SK-N-SH (cell line): Measurements from ENCODE around the gene ZNF32.

ENCODE experiments used
- NFIC ChIP-seq: IDR thresholded peaks from 2 replicates; pipeline ENCODE4 v1.4.0; 2012; ENCODE audit warnings: borderline replicate concordance
- POLR2AphosphoS5 ChIP-seq: IDR thresholded peaks from 2 replicates; pipeline ENCODE4 v1.6.1; 2012; ENCODE audit warnings: low read depth, low read length
- RAD21 ChIP-seq: IDR thresholded peaks from 2 replicates; pipeline ENCODE4 v1.6.1; 2012; ENCODE audit warnings: mild to moderate bottlenecking, low read length
- RFX5 ChIP-seq: IDR thresholded peaks from 2 replicates; pipeline ENCODE4 v1.6.1; 2012; ENCODE audit warnings: mild to moderate bottlenecking, improper control_type of control experiment, low read length
- YY1 ChIP-seq: IDR thresholded peaks from 2 replicates; pipeline ENCODE4 v1.4.0; 2012; ENCODE audit warnings: low read depth, mild to moderate bottlenecking
- TF ChIP-seq, protein P1 (sequence below): fragments of 200-600 bp; sonication (generic); IDR thresholded peaks from 2 replicates; pipeline ENCODE4 v1.6.1; 2017; ENCODE audit warnings: antibody characterized with exemption, mild to moderate bottlenecking, moderate library complexity
- TF ChIP-seq, protein P2 (sequence below): IDR thresholded peaks from 2 replicates; pipeline ENCODE4 v1.4.0; 2012; ENCODE audit warnings: low read depth, borderline replicate concordance
- TF ChIP-seq, protein P3 (sequence below): IDR thresholded peaks from 2 replicates; pipeline ENCODE4 v1.6.1; 2012; ENCODE audit warnings: mild to moderate bottlenecking, low read depth, low read length, moderate library complexity

GRCh38 chr10:43647576-43647975 is 1.1 kb downstream of the ZNF32 start:
- no peak for TF ChIP-seq RFX5
- TF ChIP-seq, protein P1, sequence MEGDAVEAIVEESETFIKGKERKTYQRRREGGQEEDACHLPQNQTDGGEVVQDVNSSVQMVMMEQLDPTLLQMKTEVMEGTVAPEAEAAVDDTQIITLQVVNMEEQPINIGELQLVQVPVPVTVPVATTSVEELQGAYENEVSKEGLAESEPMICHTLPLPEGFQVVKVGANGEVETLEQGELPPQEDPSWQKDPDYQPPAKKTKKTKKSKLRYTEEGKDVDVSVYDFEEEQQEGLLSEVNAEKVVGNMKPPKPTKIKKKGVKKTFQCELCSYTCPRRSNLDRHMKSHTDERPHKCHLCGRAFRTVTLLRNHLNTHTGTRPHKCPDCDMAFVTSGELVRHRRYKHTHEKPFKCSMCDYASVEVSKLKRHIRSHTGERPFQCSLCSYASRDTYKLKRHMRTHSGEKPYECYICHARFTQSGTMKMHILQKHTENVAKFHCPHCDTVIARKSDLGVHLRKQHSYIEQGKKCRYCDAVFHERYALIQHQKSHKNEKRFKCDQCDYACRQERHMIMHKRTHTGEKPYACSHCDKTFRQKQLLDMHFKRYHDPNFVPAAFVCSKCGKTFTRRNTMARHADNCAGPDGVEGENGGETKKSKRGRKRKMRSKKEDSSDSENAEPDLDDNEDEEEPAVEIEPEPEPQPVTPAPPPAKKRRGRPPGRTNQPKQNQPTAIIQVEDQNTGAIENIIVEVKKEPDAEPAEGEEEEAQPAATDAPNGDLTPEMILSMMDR, result no peak
- TF ChIP-seq, protein P2, sequence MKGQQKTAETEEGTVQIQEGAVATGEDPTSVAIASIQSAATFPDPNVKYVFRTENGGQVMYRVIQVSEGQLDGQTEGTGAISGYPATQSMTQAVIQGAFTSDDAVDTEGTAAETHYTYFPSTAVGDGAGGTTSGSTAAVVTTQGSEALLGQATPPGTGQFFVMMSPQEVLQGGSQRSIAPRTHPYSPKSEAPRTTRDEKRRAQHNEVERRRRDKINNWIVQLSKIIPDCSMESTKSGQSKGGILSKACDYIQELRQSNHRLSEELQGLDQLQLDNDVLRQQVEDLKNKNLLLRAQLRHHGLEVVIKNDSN, result no peak
- TF ChIP-seq RAD21, result no peak
- TF ChIP-seq POLR2AphosphoS5, result no peak
- TF ChIP-seq, protein P3, sequence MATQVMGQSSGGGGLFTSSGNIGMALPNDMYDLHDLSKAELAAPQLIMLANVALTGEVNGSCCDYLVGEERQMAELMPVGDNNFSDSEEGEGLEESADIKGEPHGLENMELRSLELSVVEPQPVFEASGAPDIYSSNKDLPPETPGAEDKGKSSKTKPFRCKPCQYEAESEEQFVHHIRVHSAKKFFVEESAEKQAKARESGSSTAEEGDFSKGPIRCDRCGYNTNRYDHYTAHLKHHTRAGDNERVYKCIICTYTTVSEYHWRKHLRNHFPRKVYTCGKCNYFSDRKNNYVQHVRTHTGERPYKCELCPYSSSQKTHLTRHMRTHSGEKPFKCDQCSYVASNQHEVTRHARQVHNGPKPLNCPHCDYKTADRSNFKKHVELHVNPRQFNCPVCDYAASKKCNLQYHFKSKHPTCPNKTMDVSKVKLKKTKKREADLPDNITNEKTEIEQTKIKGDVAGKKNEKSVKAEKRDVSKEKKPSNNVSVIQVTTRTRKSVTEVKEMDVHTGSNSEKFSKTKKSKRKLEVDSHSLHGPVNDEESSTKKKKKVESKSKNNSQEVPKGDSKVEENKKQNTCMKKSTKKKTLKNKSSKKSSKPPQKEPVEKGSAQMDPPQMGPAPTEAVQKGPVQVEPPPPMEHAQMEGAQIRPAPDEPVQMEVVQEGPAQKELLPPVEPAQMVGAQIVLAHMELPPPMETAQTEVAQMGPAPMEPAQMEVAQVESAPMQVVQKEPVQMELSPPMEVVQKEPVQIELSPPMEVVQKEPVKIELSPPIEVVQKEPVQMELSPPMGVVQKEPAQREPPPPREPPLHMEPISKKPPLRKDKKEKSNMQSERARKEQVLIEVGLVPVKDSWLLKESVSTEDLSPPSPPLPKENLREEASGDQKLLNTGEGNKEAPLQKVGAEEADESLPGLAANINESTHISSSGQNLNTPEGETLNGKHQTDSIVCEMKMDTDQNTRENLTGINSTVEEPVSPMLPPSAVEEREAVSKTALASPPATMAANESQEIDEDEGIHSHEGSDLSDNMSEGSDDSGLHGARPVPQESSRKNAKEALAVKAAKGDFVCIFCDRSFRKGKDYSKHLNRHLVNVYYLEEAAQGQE, result no peak
- no peak for TF ChIP-seq NFIC
- no peak for TF ChIP-seq YY1
